ENCODE data around the gene SHISA9. TPM values are rescaled to one million over a fixed set of nuclear protein-coding genes. Genes with fewer than 3 reads are reported as not detected.

The SHISA9 gene
- total RNA-seq, 1 donor from 2014 or later, result not detected

- DNase-seq (ENCODE audit: low read depth in 2 of 2), result no peak
These were observed 212.3 kb downstream of the SHISA9 start for GRCh38 chr16:13113741-13114140.

GRCh38 chr16:13118091-13118490 lies 216.7 kb downstream of the SHISA9 start:
- DNase-seq (ENCODE audit: low read depth in 2 of 2), result no peak

GRCh38 chr16:13120091-13120490 lies 218.7 kb downstream of the SHISA9 start:
- no peak for DNase-seq (ENCODE audit: low read depth in 2 of 2)

GRCh38 chr16:13120557-13120956 lies 219.2 kb downstream of the SHISA9 start:
- no peak for DNase-seq (ENCODE audit: low read depth in 2 of 2)

GRCh38 chr16:13123991-13124390 lies 222.6 kb downstream of the SHISA9 start:
- no peak for DNase-seq (ENCODE audit: low read depth in 2 of 2)

GRCh38 chr16:13127144-13127543 lies 225.7 kb downstream of the SHISA9 start:
- no peak for DNase-seq (ENCODE audit: low read depth in 2 of 2)

- no peak for DNase-seq (ENCODE audit: low read depth in 2 of 2)
These were observed 229.2 kb downstream of the SHISA9 start for GRCh38 chr16:13130586-13130985.

- DNase-seq (ENCODE audit: low read depth in 2 of 2), result no peak
These were observed 233.4 kb downstream of the SHISA9 start for GRCh38 chr16:13134836-13135235.

- no peak for DNase-seq (ENCODE audit: low read depth in 2 of 2)
These were observed 235.5 kb downstream of the SHISA9 start for GRCh38 chr16:13136901-13137300.

- DNase-seq (ENCODE audit: low read depth in 2 of 2), result no peak
These were observed 237.1 kb downstream of the SHISA9 start for GRCh38 chr16:13138528-13138927.

GRCh38 chr16:13139661-13140241 lies 238.4 kb downstream of the SHISA9 start:
- no peak for DNase-seq (ENCODE audit: low read depth in 2 of 2)

GRCh38 chr16:13143551-13143950 lies 242.2 kb downstream of the SHISA9 start:
- DNase-seq (ENCODE audit: low read depth in 2 of 2), result no peak

- DNase-seq (ENCODE audit: low read depth in 2 of 2), result no peak
These were observed 245.4 kb downstream of the SHISA9 start for GRCh38 chr16:13146829-13147228.

GRCh38 chr16:13148294-13148693 lies 246.9 kb downstream of the SHISA9 start:
- no peak for DNase-seq (ENCODE audit: low read depth in 2 of 2)

- DNase-seq (ENCODE audit: low read depth in 2 of 2), result no peak
These were observed 247.4 kb downstream of the SHISA9 start for GRCh38 chr16:13148836-13149235.

- DNase-seq (ENCODE audit: low read depth in 2 of 2), result no peak
These were observed 248.9 kb downstream of the SHISA9 start for GRCh38 chr16:13150181-13150885.

GRCh38 chr16:13153696-13154095 lies 252.3 kb downstream of the SHISA9 start:
- no peak for DNase-seq (ENCODE audit: low read depth in 2 of 2)

- DNase-seq (ENCODE audit: low read depth in 2 of 2), result no peak
These were observed 253.4 kb downstream of the SHISA9 start for GRCh38 chr16:13154799-13155198.

GRCh38 chr16:13155377-13155776 lies 254.0 kb downstream of the SHISA9 start:
- DNase-seq (ENCODE audit: low read depth in 2 of 2), result no peak

- no peak for DNase-seq (ENCODE audit: low read depth in 2 of 2)
These were observed 254.4 kb downstream of the SHISA9 start for GRCh38 chr16:13155780-13156179.

GRCh38 chr16:13157082-13157481 lies 255.7 kb downstream of the SHISA9 start:
- DNase-seq (ENCODE audit: low read depth in 2 of 2), result no peak

GRCh38 chr16:13158427-13158826 lies 257.0 kb downstream of the SHISA9 start:
- no peak for DNase-seq (ENCODE audit: low read depth in 2 of 2)

- DNase-seq (ENCODE audit: low read depth in 2 of 2), result no peak
These were observed 263.6 kb downstream of the SHISA9 start for GRCh38 chr16:13165024-13165423.

All from lung microvascular endothelial cell (primary cell).